ENCODE measurements around the gene SKAP1.

The SKAP1 gene

GRCh38 chr17:48153691-48154358 is 276.2 kb downstream of the SKAP1 start:
- in situ Hi-C loops (cut with MboI; ENCODE audit: low sequenced_read_pairs) = no loop called here

GRCh38 chr17:48152289-48152688 is 277.7 kb downstream of the SKAP1 start:
- in situ Hi-C loops (cut with MboI; ENCODE audit: low sequenced_read_pairs) = no loop called here

GRCh38 chr17:48151220-48151619 is 278.8 kb downstream of the SKAP1 start:
- in situ Hi-C loops (cut with MboI; ENCODE audit: low sequenced_read_pairs) = no loop called here

- in situ Hi-C loops (cut with MboI; ENCODE audit: low sequenced_read_pairs) = no loop called here
Measured at GRCh38 chr17:48150597-48151001, 279.4 kb downstream of the SKAP1 start.

GRCh38 chr17:48149787-48150463 is 280.1 kb downstream of the SKAP1 start:
- in situ Hi-C loops (cut with MboI; ENCODE audit: low sequenced_read_pairs) = no loop called here

- in situ Hi-C loops (cut with MboI; ENCODE audit: low sequenced_read_pairs) = no loop called here
Measured at GRCh38 chr17:48148854-48149786, 280.9 kb downstream of the SKAP1 start.

- in situ Hi-C loops (cut with MboI; ENCODE audit: low sequenced_read_pairs) = no loop called here
Measured at GRCh38 chr17:48148029-48148770, 281.8 kb downstream of the SKAP1 start.

GRCh38 chr17:48144976-48145798 is 284.8 kb downstream of the SKAP1 start:
- in situ Hi-C loops (cut with MboI; ENCODE audit: low sequenced_read_pairs) = no loop called here

- in situ Hi-C loops (cut with MboI; ENCODE audit: low sequenced_read_pairs) = no loop called here
Measured at GRCh38 chr17:48144231-48144630, 285.8 kb downstream of the SKAP1 start.

- in situ Hi-C loops (cut with MboI; ENCODE audit: low sequenced_read_pairs) = no loop called here
Measured at GRCh38 chr17:48143629-48144028, 286.4 kb downstream of the SKAP1 start.

- in situ Hi-C loops (cut with MboI; ENCODE audit: low sequenced_read_pairs) = no loop called here
Measured at GRCh38 chr17:48139944-48140343, 290.1 kb downstream of the SKAP1 start.

- in situ Hi-C loops (cut with MboI; ENCODE audit: low sequenced_read_pairs) = no loop called here
Measured at GRCh38 chr17:48137656-48138055, 292.4 kb downstream of the SKAP1 start.

GRCh38 chr17:48134912-48135480 is 295.0 kb downstream of the SKAP1 start:
- in situ Hi-C loops (cut with MboI; ENCODE audit: low sequenced_read_pairs) = no loop called here

GRCh38 chr17:48132385-48132784 is 297.6 kb downstream of the SKAP1 start:
- in situ Hi-C loops (cut with MboI; ENCODE audit: low sequenced_read_pairs) = no loop called here

GRCh38 chr17:48131216-48131824 is 298.7 kb downstream of the SKAP1 start:
- in situ Hi-C loops (cut with MboI; ENCODE audit: low sequenced_read_pairs) = no loop called here

GRCh38 chr17:48129981-48130380 is 300.0 kb downstream of the SKAP1 start:
- in situ Hi-C loops (cut with MboI; ENCODE audit: low sequenced_read_pairs) = no loop called here

- in situ Hi-C loops (cut with MboI; ENCODE audit: low sequenced_read_pairs) = no loop called here
Measured at GRCh38 chr17:48128400-48128799, 301.6 kb downstream of the SKAP1 start.

GRCh38 chr17:48127371-48128051 is 302.5 kb downstream of the SKAP1 start:
- in situ Hi-C loops (cut with MboI; ENCODE audit: low sequenced_read_pairs) = no loop called here

GRCh38 chr17:48126532-48126850 is 303.5 kb downstream of the SKAP1 start:
- in situ Hi-C loops (cut with MboI; ENCODE audit: low sequenced_read_pairs) = no loop called here
